D721Med (cell line): ENCODE measurements around the gene THRSP.

Experiments used
- DNase-seq: peaks from one replicate; pipeline ENCODE4 v3.0.0; 2011; ENCODE audit warnings: low spot score; ENCODE audit not compliant: insufficient read length
- FAIRE-seq: peaks from 2 replicates; lab custom pipeline; 2011; peaks lifted over from hg19 to GRCh38; lab: Jason Lieb, UNC
- CTCF ChIP-seq: IDR thresholded peaks from 2 replicates; pipeline ENCODE4 v1.5.1; 2012; ENCODE audit warnings: mild to moderate bottlenecking, control low read depth; ENCODE audit not compliant: insufficient read depth; ENCODE audit errors: missing control alignments

THRSP gene

GRCh38 chr11:78060533-78060932, 3.1 kb upstream of the THRSP start:
- no peak for TF ChIP-seq CTCF
- FAIRE-seq: no peak
- DNase-seq: no peak

GRCh38 chr11:78061088-78061920, 2.4 kb upstream of the THRSP start:
- FAIRE-seq (no peak), DNase-seq (no peak)
- TF ChIP-seq CTCF: no peak

GRCh38 chr11:78061921-78062311, 1.7 kb upstream of the THRSP start:
- TF ChIP-seq CTCF: no peak
- DNase-seq (no peak), FAIRE-seq (no peak)

DNA sequence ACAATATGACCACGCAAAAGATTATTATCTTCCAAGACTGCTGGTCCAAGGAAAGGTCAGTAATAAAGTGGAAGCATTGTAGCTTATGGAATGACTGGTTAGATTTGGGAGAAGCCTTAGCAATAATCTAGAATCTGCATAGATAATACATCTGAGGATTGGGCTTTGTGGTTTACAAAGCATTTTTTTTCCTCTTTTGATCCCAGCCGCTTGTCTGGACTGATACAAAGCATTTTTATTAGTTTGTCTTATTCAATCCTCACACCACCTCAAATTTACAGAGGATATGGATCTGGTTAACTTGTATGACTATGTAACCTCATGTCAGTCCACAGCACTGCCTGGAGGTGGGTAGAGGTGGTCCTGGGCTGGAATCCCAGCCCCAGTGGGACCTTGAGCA, 990 bp upstream of the THRSP start:
- DNase-seq (no peak), FAIRE-seq (no peak)
- no peak for TF ChIP-seq CTCF

DNA sequence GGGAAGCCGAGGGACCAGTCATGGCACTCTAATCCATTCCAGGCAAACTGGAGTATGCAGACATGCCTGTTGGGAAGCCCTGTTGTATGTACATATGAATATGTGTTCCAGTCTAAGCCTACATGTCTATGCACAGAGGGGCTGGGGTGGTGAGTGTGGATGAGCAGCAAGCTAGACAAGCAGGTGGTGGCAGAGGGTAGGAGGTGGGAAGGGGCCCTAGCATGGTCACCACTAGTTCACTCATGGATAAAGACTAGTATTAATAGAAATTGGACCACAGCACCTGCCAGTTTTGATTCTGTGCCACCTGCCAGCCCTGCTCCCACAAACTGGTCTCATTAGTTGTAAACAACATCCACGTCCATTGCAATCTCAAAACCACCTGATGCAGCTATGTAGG, 1.5 kb downstream of the THRSP start:
- DNase-seq: no peak
- no peak for FAIRE-seq
- TF ChIP-seq CTCF: no peak

DNA sequence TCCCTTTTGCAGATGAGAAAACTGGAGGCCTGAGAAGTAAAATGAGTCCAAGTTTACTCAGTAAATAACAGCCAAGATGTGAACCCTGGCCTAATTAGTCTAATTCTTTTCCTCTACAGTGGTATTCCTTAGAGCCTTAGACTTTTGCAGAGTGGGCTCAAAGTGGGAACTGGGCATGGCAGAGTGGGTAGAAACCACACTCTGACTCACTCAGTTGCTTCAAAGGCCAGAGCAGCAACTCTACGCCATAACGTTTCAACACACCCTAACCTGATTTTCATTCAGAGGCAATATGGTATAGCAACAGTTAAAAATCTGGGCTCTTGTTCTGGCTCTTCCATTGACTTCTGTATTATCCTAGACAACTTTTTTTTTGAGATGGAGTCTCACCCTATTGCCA, 2.8 kb downstream of the THRSP start:
- no peak for TF ChIP-seq CTCF
- no peak for FAIRE-seq
- no peak for DNase-seq

- no peak for DNase-seq
- no peak for FAIRE-seq
- no peak for TF ChIP-seq CTCF
Observed at GRCh38 chr11:78067704-78068103, 4.0 kb downstream of the THRSP start.
